Sigmoid colon (tissue), 4 donors: ENCODE results near the gene RNF8.

Experiments used
- EP300 ChIP-seq, 4 donors: sonication (generic); formaldehyde crosslinking; IDR thresholded peaks; one replicate each; pipeline ENCODE4 v1.6.1; 2017; ENCODE audit warnings: antibody characterized with exemption in 4 of 4
- POLR2A ChIP-seq, 2 donors: fragments of 450-650 bp; IDR thresholded peaks; one replicate each; pipeline ENCODE4 v1.6.1; 2016; ENCODE audit warnings: antibody characterized with exemption in 2 of 2, mild to moderate bottlenecking in 2 of 2, moderate library complexity in 2 of 2
- POLR2AphosphoS5 ChIP-seq, 4 donors: sonication (generic); formaldehyde crosslinking; IDR thresholded peaks; one replicate each; pipeline ENCODE4 v1.6.1; 2017; ENCODE audit warnings: antibody characterized with exemption in 4 of 4
- TF ChIP-seq, protein P1 (sequence below), 4 experiments: fragments of 450-650 bp in 3 of 4; fragments of 200-600 bp in 1 of 4; IDR thresholded peaks; one replicate each; pipeline ENCODE4 v1.5.1; 2016 to 2019; ENCODE audit warnings: antibody characterized with exemption in 4 of 4, mild to moderate bottlenecking in 3 of 4, moderate library complexity in 2 of 4

DNA sequence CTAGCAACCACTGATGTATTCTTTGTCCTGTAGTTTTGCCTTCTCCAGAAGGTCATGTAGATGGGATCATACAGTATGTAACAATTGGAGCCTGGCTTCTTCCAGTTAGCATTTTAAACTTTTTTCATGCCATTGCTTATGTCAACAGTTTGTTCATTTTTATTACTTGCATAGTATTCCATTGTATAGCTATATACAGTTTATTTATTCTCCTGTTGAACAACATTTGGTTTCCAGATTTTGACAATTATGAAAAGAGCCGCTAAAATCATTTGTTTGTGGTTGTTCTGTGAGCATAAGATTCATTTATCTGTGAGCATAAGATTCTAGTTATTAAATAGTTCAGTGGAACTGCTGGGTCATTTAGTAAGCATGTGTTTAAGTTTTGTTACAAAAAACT, 55.7 kb downstream of the RNF8 start:
- TF ChIP-seq, protein P1, sequence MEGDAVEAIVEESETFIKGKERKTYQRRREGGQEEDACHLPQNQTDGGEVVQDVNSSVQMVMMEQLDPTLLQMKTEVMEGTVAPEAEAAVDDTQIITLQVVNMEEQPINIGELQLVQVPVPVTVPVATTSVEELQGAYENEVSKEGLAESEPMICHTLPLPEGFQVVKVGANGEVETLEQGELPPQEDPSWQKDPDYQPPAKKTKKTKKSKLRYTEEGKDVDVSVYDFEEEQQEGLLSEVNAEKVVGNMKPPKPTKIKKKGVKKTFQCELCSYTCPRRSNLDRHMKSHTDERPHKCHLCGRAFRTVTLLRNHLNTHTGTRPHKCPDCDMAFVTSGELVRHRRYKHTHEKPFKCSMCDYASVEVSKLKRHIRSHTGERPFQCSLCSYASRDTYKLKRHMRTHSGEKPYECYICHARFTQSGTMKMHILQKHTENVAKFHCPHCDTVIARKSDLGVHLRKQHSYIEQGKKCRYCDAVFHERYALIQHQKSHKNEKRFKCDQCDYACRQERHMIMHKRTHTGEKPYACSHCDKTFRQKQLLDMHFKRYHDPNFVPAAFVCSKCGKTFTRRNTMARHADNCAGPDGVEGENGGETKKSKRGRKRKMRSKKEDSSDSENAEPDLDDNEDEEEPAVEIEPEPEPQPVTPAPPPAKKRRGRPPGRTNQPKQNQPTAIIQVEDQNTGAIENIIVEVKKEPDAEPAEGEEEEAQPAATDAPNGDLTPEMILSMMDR (IDR thresholded peaks at IDR 0.05) = no peak
- TF ChIP-seq POLR2A (IDR thresholded peaks at IDR 0.05) = no peak
- TF ChIP-seq POLR2AphosphoS5 (IDR thresholded peaks at IDR 0.05) = no peak
- TF ChIP-seq EP300 (IDR thresholded peaks at IDR 0.05) = no peak
